Hepatocyte (in vitro differentiated cells): ENCODE measurements around the gene BID.
"Not testable (repeated sequence)": the region's sequence is repeated elsewhere in the genome, so short reads cannot be mapped to it uniquely, and the experiment has no call there.

Experiments
- EZH2 ChIP-seq: fragments of 200-600 bp; sonication (generic); IDR thresholded peaks from 2 replicates; pipeline ENCODE4 v1.6.1; 2016; ENCODE audit warnings: antibody characterized with exemption, mild to moderate bottlenecking, borderline replicate concordance
- TF ChIP-seq, protein P1 (sequence below): fragments of 200-600 bp; sonication (generic); IDR thresholded peaks from 2 replicates; pipeline ENCODE4 v1.5.1; 2016; ENCODE audit warnings: antibody characterized with exemption, mild to moderate bottlenecking; ENCODE audit not compliant: poor library complexity

DNA sequence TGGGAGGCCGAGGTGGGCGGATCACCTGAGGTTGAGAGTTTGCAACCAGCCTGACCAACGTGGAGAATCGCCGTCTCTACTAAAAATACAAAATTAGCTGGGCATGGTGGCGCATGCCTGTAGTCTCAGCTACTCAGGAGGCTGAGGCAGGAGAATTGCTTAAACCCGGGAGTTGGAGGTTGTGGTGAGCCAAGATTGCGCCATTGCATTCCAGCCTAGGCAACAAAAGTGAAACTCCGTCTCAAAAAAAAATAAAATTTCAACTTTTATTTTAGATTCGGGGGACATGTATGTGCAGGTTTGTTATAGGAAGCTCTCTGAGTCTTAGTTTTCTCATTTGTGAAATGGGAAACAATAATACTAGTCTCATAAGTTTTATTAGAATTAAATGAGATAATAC, 77.1 kb downstream of the BID start:
- TF ChIP-seq, protein P1, sequence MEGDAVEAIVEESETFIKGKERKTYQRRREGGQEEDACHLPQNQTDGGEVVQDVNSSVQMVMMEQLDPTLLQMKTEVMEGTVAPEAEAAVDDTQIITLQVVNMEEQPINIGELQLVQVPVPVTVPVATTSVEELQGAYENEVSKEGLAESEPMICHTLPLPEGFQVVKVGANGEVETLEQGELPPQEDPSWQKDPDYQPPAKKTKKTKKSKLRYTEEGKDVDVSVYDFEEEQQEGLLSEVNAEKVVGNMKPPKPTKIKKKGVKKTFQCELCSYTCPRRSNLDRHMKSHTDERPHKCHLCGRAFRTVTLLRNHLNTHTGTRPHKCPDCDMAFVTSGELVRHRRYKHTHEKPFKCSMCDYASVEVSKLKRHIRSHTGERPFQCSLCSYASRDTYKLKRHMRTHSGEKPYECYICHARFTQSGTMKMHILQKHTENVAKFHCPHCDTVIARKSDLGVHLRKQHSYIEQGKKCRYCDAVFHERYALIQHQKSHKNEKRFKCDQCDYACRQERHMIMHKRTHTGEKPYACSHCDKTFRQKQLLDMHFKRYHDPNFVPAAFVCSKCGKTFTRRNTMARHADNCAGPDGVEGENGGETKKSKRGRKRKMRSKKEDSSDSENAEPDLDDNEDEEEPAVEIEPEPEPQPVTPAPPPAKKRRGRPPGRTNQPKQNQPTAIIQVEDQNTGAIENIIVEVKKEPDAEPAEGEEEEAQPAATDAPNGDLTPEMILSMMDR: not testable (repeated sequence)
- not testable (repeated sequence) for TF ChIP-seq EZH2
